Measurements from ENCODE around the gene HMG20A.

The HMG20A gene

DNA sequence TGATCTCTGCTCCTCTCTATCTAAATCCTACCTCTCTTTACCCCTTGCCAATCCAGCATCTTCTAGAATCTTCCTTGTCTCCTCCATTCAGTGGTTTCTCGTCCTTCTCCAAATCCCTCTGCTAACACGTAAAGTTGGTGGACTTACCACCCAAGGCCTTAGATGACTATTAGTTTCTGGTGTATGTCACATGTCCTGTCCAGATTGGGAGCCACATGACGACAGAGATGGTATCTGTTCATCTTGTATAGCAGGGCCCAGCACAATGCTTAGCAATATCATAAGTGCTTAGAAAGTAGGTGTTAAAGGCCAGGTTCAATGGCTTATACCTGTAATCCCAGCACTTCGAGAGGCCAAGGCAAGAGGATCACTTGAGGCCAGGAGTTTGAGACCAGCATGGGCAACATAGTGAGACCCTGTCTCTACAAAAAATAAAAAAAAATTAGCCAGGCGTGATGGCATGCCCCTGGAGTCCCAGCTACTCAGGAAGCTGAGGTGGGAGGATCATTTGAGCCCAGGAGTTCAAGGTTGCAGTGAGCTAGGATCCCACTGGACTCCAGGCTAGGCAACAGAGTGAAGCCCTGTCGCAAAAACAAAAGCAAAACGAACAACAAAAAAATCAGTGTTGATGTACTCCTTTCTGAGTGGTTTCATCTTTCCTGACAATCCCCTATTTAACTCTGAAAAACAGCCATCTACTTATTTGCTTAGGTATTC is 81.8 kb downstream of the HMG20A start:
- TF ChIP-seq ZFX (IDR thresholded peaks at IDR 0.05; ENCODE audit: borderline replicate concordance) = no peak
- no peak for TF ChIP-seq CTCF (IDR thresholded peaks at IDR 0.05)
- H3K27ac ChIP-seq = no peak overlapping the region

- H3K27ac ChIP-seq = no peak overlapping the region
- TF ChIP-seq CTCF (IDR thresholded peaks at IDR 0.05) = no peak
- no peak for TF ChIP-seq ZFX (IDR thresholded peaks at IDR 0.05; ENCODE audit: borderline replicate concordance)
Measured at GRCh38 chr15:77503240-77503639, 82.6 kb downstream of the HMG20A start.

- TF ChIP-seq CTCF (IDR thresholded peaks at IDR 0.05) (no peak), ZFX (IDR thresholded peaks at IDR 0.05; ENCODE audit: borderline replicate concordance) (no peak)
- no peak overlapping the region for H3K27ac ChIP-seq
Measured at GRCh38 chr15:77503764-77504163, 83.1 kb downstream of the HMG20A start.

- H3K27ac ChIP-seq = no peak overlapping the region
- no peak for TF ChIP-seq ZFX (IDR thresholded peaks at IDR 0.05; ENCODE audit: borderline replicate concordance)
- TF ChIP-seq CTCF (IDR thresholded peaks at IDR 0.05) = no peak
Measured at GRCh38 chr15:77504306-77504705, 83.6 kb downstream of the HMG20A start.

GRCh38 chr15:77504871-77505270 is 84.2 kb downstream of the HMG20A start:
- TF ChIP-seq ZFX (IDR thresholded peaks at IDR 0.05; ENCODE audit: borderline replicate concordance) (no peak), CTCF (IDR thresholded peaks at IDR 0.05) (no peak)
- no peak overlapping the region for H3K27ac ChIP-seq

DNA sequence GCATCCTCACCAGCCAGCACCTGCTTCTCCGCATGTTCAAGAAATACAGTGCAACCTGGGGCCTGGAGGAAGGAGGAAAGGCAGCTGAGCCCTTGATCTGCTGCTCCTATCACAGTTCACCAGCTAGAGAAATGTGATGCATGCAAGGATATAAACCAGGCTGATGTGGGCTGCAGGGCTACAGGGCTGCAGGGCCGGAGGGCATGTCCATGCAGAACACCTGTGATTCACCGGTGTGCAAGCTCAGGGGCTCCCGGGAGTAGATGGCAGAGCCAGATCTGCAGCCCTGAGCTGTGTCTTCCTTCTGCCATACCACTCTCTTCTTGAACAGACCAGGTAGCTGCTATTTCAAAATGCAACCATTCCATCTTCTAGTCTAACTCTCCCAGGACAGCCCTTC is 84.9 kb downstream of the HMG20A start:
- H3K27ac ChIP-seq = no peak overlapping the region
- TF ChIP-seq CTCF (IDR thresholded peaks at IDR 0.05) = no peak
- TF ChIP-seq ZFX (IDR thresholded peaks at IDR 0.05; ENCODE audit: borderline replicate concordance) = no peak

DNA sequence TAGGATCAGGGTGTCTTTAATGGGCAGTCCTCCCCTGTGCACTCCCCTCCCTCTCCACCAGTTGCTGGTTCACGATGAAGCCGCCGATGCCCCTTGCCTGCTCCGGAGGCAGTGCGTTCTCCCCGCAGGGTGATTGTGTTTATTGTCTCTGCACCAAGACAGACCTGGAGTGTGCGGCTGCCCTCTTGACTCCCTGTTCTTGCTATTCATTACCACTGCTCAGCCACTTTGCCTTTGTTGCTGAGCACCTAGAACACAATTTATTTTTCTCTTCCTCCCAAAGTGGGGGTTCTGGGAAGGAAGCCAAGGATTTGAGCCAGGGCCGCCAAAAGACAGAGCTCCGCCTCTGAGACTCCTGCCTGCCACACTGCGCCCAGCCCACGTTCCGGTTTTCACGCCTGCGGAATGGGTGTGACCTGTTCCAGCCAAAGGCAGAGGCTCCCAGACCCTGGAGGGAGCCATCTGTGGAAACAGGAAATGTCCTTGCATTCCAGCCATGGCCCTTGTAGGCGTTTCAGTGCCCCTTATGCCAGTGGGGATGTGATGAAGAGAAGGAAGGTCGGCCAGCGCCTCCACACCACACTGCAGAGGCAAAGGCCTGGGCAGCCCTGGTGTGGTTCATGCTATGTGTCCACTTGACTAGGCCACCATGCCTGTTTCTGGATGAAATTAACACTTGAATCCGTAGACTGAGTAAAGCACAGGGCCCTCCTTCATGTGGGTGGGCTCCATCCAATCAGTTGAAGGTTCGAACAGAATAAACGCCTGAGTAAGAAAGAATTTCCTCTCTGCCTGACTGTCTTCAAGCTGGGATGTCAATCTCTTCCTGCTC is 85.8 kb downstream of the HMG20A start:
- TF ChIP-seq CTCF (IDR thresholded peaks at IDR 0.05) (no peak), ZFX (IDR thresholded peaks at IDR 0.05; ENCODE audit: borderline replicate concordance) (no peak)
- no peak overlapping the region for H3K27ac ChIP-seq

All from 22Rv1 (cell line).